ENCODE results near the gene KCNJ14. TPM values are rescaled to one million over a fixed set of nuclear protein-coding genes. Genes with fewer than 3 reads are reported as not detected.

The KCNJ14 gene
- polyA plus RNA-seq, 1 of the 3 experiments (the other 2 are of a cell fraction), result 1.2 TPM

DNA sequence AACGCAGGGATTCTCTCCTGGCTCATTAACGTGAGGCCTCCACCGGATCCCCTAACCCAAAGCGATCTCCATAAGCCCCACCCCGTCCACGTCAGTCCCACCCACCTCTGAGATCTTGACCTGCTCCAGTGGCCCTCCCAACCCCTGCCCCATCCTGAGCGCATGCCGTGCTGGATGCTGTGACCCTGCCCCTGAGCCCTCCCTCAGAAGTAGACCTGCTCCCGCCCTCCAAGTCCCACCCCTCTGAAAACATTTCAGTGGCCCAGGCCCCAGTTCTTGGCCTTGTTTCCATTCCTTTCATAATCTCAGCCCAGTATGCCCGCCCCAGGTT, 36.4 kb downstream of the KCNJ14 start:
- ChIA-PET POLR2A (no interaction called here), CTCF (interaction anchor here (15.9 kb wide), 1 partner anchor 95 kb away, joined by 230 read pairs; no protein-coding TSS in a partner anchor)
- Histone ChIP-seq H3K27me3 (ENCODE audit: insufficient read depth) (no peaks in the 10 kb centered on the region), H3K4me2 (no peak overlapping the region), H3K9me2 (no peaks in the 10 kb centered on the region), H3K4me1 (ENCODE audit: control insufficient read depth in 1 of 2, insufficient read depth in 2 of 2, low read depth in 1 of 2, low read length in 1 of 2) (peaks cover 10 to 22% of the 10 kb centered on the region in 2 experiments; a peak in 3 of 4 replicates), H3K9me3 (no peaks in the 10 kb centered on the region), H3K4me3 (ENCODE audit: low read depth in 2 of 2, low read length in 1 of 2) (no peak overlapping the region), H3K79me2 (ENCODE audit: insufficient read depth) (peaks cover 11% of the 10 kb centered on the region; the same call in 1 of the 2 replicates), H3F3A (replicated peaks; ENCODE audit: insufficient read depth) (peaks cover 36% of the 10 kb centered on the region), H4K20me1 (ENCODE audit: insufficient read depth) (no peaks in the 10 kb centered on the region), H3K9ac (no peak overlapping the region), H3K36me3 (replicated peaks in 1 of 2; ENCODE audit: control insufficient read depth in 1 of 2, insufficient read depth in 2 of 2, low read length in 1 of 2) (peaks cover 0 to 11% of the 10 kb centered on the region in 2 experiments), H2AFZ (ENCODE audit: low read depth) (no peak overlapping the region), H3K27ac (ENCODE audit: low read depth in 2 of 2, low read length in 1 of 2) (no peak overlapping the region)
- WGBS (ENCODE audit: low lambda C conversion rate), result 94% methylated on average over 5 of the region's 10 CpGs
- no peak for TF ChIP-seq EP300 (IDR thresholded peaks at IDR 0.05; ENCODE audit: borderline replicate concordance in 1 of 2, low read depth in 1 of 2, low read length in 1 of 2)
- TF ChIP-seq RAD21 (IDR thresholded peaks at IDR 0.05; ENCODE audit: low read length), result no peak
- TF ChIP-seq, protein P1, sequence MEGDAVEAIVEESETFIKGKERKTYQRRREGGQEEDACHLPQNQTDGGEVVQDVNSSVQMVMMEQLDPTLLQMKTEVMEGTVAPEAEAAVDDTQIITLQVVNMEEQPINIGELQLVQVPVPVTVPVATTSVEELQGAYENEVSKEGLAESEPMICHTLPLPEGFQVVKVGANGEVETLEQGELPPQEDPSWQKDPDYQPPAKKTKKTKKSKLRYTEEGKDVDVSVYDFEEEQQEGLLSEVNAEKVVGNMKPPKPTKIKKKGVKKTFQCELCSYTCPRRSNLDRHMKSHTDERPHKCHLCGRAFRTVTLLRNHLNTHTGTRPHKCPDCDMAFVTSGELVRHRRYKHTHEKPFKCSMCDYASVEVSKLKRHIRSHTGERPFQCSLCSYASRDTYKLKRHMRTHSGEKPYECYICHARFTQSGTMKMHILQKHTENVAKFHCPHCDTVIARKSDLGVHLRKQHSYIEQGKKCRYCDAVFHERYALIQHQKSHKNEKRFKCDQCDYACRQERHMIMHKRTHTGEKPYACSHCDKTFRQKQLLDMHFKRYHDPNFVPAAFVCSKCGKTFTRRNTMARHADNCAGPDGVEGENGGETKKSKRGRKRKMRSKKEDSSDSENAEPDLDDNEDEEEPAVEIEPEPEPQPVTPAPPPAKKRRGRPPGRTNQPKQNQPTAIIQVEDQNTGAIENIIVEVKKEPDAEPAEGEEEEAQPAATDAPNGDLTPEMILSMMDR (IDR thresholded peaks at IDR 0.05), result no peak
- no peak for TF ChIP-seq ELF1 (IDR thresholded peaks at IDR 0.05)
- TF ChIP-seq FOSL2 (IDR thresholded peaks at IDR 0.05; ENCODE audit: borderline replicate concordance, low read depth), result no peak
- TF ChIP-seq REST (IDR thresholded peaks at IDR 0.05; ENCODE audit: low read depth, low read length), result no peak
- TF ChIP-seq MEF2A (IDR thresholded peaks at IDR 0.05; ENCODE audit: borderline replicate concordance, low read depth), result no peak
- no peak for TF ChIP-seq ZBTB33 (IDR thresholded peaks at IDR 0.05; ENCODE audit: borderline replicate concordance, low read depth)
- no peak for DNase-seq

Data from SK-N-SH (cell line).